ENCODE data around the gene HAPLN1. TPM values are rescaled to one million over a fixed set of nuclear protein-coding genes. Genes with fewer than 3 reads are reported as not detected.

Gene HAPLN1
- polyA plus RNA-seq, 1 of the 3 experiments (the other 2 are of a cell fraction): 0.30 TPM

DNA sequence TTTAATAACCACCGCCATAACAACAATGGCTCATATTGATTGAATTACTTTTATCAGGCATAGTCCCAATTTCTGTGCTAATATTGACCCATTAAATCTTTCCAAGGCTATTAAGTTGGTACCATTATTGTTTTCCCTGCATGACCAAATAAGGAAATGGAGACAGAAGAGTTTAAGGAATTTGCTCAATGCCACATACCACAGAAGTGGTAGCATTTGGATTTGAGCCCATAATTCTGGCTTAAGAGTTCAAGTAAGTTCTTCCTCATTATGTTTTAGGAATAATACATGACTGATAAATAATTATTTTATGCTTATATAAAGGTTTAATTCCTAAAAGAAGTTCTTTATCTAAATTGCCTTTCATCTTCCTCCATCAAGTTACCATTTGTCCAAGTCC, 43.4 kb upstream of the HAPLN1 start:
- POLR2A ChIA-PET: no interaction called here
- DNase-seq: no peak
- H3K9ac ChIP-seq: no peak overlapping the region
- H3K27ac ChIP-seq (ENCODE audit: low read depth in 2 of 2, low read length in 1 of 2): no peak overlapping the region
- H3K4me2 ChIP-seq: no peak overlapping the region
- H3K36me3 ChIP-seq (replicated peaks in 1 of 2; ENCODE audit: control insufficient read depth in 1 of 2, insufficient read depth in 2 of 2, low read length in 1 of 2): no peaks in the 10 kb centered on the region
- no peaks in the 10 kb centered on the region for H4K20me1 ChIP-seq (ENCODE audit: insufficient read depth)
- H3K4me1 ChIP-seq (ENCODE audit: control insufficient read depth in 1 of 2, insufficient read depth in 2 of 2, low read depth in 1 of 2, low read length in 1 of 2): no peaks in the 10 kb centered on the region
- no peak overlapping the region for H3K4me3 ChIP-seq (ENCODE audit: low read depth in 2 of 2, low read length in 1 of 2)
- no peaks in the 10 kb centered on the region for H3F3A ChIP-seq (replicated peaks; ENCODE audit: insufficient read depth)
- peaks cover 14% of the 10 kb centered on the region; the same call in 1 of the 2 replicates for H3K9me3 ChIP-seq
- H3K9me2 ChIP-seq: no peaks in the 10 kb centered on the region
- H2AFZ ChIP-seq (ENCODE audit: low read depth): no peak overlapping the region
- 85% methylated on average over 1 of the region's 1 CpG for WGBS (ENCODE audit: low lambda C conversion rate)
- CTCF ChIA-PET: no interaction called here
- no peaks in the 10 kb centered on the region for H3K27me3 ChIP-seq (ENCODE audit: insufficient read depth)
- TF ChIP-seq TEAD4 (IDR thresholded peaks at IDR 0.05; ENCODE audit: borderline replicate concordance, insufficient read depth): no peak
- TF ChIP-seq RXRA (IDR thresholded peaks at IDR 0.05; ENCODE audit: borderline replicate concordance, low read depth): no peak
- no peak for TF ChIP-seq MAX (IDR thresholded peaks at IDR 0.05; ENCODE audit: low read depth)
- no peak for TF ChIP-seq TCF12 (IDR thresholded peaks at IDR 0.05)
- TF ChIP-seq JUND (IDR thresholded peaks at IDR 0.05): no peak
- TF ChIP-seq REST (IDR thresholded peaks at IDR 0.05; ENCODE audit: low read depth, low read length): no peak
- TF ChIP-seq, protein P1, sequence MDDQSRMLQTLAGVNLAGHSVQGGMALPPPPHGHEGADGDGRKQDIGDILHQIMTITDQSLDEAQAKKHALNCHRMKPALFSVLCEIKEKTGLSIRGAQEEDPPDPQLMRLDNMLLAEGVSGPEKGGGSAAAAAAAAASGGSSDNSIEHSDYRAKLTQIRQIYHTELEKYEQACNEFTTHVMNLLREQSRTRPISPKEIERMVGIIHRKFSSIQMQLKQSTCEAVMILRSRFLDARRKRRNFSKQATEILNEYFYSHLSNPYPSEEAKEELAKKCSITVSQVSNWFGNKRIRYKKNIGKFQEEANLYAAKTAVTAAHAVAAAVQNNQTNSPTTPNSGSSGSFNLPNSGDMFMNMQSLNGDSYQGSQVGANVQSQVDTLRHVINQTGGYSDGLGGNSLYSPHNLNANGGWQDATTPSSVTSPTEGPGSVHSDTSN (IDR thresholded peaks at IDR 0.05): no peak
- no peak for TF ChIP-seq CHD2 (IDR thresholded peaks at IDR 0.05; ENCODE audit: low read length, partially characterized antibody)
- TF ChIP-seq, protein P2, sequence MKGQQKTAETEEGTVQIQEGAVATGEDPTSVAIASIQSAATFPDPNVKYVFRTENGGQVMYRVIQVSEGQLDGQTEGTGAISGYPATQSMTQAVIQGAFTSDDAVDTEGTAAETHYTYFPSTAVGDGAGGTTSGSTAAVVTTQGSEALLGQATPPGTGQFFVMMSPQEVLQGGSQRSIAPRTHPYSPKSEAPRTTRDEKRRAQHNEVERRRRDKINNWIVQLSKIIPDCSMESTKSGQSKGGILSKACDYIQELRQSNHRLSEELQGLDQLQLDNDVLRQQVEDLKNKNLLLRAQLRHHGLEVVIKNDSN (IDR thresholded peaks at IDR 0.05; ENCODE audit: borderline replicate concordance, low read depth): no peak
- no peak for TF ChIP-seq FOSL2 (IDR thresholded peaks at IDR 0.05; ENCODE audit: borderline replicate concordance, low read depth)
- no peak for TF ChIP-seq MEF2A (IDR thresholded peaks at IDR 0.05; ENCODE audit: borderline replicate concordance, low read depth)
- TF ChIP-seq ZBTB33 (IDR thresholded peaks at IDR 0.05; ENCODE audit: borderline replicate concordance, low read depth): no peak
- TF ChIP-seq FOXM1 (IDR thresholded peaks at IDR 0.05; ENCODE audit: low read depth): no peak
- no peak for TF ChIP-seq CTCF (IDR thresholded peaks at IDR 0.05)
- H3K79me2 ChIP-seq (ENCODE audit: insufficient read depth): no peaks in the 10 kb centered on the region

Measured in SK-N-SH (cell line).